Neural progenitor cell (in vitro differentiated cells): ENCODE results near the gene SCLT1.

Experiments used
- CTCF ChIP-seq: fragments of 200-600 bp; sonication (generic); IDR thresholded peaks from 2 replicates; pipeline ENCODE4 v1.5.1; 2017; ENCODE audit warnings: antibody characterized with exemption, mild to moderate bottlenecking
- EZH2phosphoT487 ChIP-seq: fragments of 200-600 bp; sonication (generic); IDR thresholded peaks from 2 replicates; pipeline ENCODE4 v1.6.1; 2017; ENCODE audit warnings: antibody characterized with exemption

GRCh38 chr4:129092631-129093190 lies 628 bp downstream of the SCLT1 start:
- TF ChIP-seq EZH2phosphoT487 = no peak
- TF ChIP-seq CTCF = no peak
